ENCODE measurements around the gene SBNO2.
"Not testable (repeated sequence)": the region's sequence is repeated elsewhere in the genome, so short reads cannot be mapped to it uniquely, and the experiment has no call there.

Gene SBNO2

DNA sequence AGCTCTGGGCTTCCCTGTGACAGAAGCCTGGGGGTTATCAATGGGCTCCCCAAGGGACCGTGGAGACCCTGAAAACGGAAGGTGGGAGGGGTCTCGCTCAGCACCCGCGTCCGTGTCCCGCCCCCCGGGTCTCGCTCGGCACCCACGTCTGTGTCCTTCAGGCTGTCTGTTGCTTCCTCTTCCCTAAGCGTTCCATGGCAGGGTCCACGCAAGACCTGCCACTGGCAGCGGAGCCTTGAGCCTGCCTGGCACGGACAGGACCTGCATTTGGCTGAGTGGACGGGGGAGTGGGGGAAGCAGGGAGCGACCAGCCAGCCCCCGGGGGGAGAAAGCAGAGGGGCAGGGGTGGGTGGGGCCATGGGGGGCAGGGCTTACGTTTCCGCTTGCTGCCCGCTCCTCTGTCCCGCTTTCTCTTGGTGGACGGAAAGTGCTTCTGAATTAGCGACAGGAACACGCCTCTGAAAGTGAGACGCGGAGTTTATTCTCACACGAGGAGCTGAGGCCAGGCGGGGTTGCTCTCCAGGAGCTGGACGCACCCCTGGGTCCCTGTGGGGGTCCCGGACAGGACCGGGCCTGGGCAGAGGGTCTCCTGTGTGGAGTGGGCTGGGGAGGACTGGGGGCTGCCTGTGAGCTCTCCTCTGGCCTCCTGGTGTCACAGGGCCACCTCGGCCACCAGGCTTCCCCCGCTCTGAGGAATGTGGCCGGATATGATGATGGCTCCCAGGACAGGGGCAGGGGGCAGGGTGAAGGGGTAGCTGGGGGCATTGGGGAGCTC is 58.2 kb downstream of the SBNO2 start:
- no peak for DNase-seq

DNA sequence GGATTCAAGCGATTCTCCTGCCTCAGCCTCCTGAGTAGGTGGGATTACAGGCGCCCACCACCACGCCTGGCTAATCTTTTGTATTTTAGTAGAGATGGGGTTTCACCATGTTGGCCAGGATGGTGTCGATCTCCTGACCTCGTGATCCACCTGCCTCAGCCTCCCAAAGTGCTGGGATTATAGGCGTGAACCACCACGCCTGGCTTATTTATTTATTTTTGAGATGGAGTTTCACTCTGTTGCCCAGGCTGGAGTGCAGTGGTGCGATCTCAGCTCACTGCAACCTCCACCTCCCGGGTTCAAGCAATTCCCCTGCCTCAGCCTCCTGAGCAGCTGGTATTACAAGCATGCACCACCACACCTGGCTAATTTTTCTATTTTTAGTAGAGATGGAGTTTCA is 59.3 kb downstream of the SBNO2 start:
- DNase-seq, result not testable (repeated sequence)

- no peak for DNase-seq
Measured at GRCh38 chr19:1113986-1114483, 60.0 kb downstream of the SBNO2 start.

DNA sequence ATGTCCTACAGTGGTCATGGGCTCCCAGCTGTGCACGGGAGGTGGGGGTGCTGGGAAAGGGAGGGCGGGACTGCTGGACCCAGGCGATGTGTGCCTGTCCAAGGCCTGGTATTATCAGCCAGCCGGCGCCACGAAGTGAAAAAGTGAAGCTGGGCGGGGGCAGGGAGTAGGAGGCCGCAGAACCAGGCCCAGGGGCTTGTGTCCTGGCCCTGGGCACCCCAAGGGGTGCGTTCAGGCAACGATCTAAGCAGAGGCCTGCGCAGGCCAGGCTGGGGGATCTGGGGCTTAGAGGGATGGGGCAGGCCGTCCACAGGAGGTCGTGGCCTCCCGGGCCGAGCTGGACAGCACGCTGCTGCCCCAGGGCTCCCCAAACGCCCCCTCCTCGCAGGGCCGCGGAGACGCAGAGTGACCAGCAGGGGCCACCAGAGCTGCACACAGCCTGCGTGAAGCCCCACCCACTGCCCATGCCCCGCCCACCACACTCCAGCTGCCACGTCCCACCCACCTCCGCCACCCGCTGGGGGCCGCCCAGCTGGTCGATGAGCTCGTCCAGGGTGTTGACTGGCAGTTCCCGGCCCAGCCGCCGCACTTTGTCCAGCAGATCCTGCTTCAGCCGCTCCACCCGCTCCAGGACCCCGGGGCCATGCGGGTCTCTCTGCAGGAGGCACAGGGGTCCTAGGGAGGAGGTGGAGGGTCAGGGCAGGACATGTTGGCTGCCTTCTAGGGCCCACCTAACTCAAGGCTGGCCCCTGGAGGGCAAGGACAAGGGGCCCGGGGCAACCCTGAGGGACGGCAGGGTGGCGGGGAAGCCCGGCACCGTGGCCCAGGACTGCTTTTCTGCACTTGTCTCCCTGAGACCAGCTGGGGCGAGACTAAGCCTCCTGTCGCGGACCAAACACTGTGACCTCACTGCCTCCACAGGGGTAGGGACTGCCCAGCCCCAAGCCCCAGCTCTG is 60.8 kb downstream of the SBNO2 start:
- no peak for DNase-seq

DNA sequence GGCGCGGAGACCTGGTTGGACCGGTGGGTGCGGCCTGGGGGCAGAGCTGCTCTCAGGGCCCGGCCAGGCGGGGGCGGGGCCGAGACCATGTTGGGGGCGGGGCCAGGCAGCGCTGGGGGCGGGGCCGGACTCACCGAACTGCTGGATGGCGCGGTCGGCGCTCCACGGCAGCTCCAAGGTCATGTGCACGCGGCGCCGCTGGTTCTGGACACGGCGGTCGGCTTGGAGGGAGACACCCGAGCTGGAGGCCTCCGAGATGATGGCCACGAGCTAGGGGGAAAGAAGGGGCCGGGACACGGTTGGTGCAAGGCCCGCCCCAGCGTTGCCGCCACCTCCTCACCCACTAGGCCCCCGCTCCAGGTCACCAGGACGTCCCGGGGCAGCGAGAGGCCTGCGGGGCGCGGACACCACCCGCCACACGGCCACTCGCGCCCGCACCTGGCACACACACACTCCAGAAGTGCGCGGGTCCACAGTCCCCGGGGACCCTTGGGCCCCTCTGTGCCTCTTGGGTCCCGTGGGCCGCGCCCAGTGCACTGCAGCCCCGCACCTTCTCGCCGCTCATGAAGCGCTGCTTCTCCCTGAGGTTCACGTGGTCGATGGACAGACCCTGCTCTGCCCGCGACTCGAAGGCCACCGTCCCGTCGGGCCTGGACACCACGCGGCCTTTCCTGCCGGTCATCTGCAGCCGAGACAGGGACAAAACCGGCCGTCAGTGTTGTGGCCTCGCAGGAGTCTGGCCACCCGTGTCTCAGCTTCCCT is 61.6 kb downstream of the SBNO2 start:
- no peak for DNase-seq

GRCh38 chr19:1111641-1112267 is 62.3 kb downstream of the SBNO2 start:
- no peak for DNase-seq

GRCh38 chr19:1110809-1111640 is 63.0 kb downstream of the SBNO2 start:
- no peak for DNase-seq

- no peak for DNase-seq
Measured at GRCh38 chr19:1109697-1110671, 64.1 kb downstream of the SBNO2 start.

DNA sequence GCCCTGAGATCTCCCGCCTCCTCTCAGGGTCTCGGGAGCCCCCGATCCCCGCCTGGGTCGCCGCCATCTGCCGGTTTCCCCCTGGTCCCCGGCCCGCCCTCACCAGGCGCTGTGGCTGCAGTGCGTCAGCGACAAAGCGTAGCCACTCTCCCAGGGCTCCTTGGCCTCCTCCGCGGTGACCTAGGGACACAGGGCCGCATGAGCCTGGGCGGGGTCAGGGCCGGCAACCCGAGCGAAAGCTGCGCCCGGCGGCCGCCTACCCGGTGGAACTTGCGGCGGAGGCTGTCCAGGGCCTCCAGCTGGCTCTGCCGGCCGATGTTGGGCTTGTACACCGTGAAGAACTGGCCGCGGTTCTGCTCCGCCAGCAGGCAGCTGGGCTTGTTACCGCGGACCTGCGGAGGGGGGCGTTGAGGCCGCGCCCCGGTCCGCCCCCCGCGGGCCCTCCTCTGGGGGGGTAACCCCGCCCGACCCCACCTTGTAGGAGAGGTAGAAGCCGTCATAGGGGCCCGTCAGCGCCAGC is 65.0 kb downstream of the SBNO2 start:
- no peak for DNase-seq

- no peak for DNase-seq
Measured at GRCh38 chr19:1108291-1109031, 65.6 kb downstream of the SBNO2 start.

GRCh38 chr19:1107661-1108261 is 66.3 kb downstream of the SBNO2 start:
- no peak for DNase-seq

DNA sequence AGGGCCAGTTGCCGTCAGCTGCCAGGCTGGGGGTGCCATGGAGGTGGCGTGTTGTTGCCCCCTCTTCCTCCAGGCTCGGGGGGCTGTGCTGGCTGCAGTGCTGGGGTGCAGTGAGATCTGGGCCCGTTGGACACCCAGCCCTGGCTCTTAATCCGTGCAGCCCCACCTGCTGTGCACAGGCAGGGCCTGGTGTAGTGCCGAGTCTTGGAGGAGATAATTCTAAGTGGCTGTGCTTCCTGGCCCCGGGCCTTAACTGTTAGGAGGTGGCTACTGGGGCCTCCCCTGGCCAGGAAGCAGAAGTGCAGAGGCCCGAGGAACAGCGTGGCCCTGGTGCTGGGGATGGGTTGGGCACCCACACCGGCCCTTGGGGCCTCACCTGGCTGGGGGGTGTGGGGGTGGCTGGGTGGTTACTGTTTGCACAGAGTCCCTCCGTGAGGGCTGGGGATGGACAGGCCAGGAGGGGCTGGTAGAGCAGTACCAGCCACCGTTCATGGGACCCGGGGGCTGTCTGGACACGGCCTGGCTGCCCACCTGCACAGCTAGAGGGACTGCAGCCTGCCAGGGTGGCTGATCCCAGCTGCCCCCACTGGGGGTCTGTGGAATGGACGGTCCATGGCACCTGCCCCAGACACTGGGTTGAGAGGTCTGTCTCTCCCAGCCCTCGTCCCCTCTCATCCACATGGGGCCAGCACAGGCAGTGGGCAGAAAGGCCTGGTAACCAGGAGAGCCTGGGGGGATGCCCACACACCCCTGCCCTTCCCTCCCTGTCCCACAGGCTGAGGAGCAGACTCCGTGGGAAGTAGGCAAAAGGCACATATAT is 67.0 kb downstream of the SBNO2 start:
- no peak for DNase-seq

DNA sequence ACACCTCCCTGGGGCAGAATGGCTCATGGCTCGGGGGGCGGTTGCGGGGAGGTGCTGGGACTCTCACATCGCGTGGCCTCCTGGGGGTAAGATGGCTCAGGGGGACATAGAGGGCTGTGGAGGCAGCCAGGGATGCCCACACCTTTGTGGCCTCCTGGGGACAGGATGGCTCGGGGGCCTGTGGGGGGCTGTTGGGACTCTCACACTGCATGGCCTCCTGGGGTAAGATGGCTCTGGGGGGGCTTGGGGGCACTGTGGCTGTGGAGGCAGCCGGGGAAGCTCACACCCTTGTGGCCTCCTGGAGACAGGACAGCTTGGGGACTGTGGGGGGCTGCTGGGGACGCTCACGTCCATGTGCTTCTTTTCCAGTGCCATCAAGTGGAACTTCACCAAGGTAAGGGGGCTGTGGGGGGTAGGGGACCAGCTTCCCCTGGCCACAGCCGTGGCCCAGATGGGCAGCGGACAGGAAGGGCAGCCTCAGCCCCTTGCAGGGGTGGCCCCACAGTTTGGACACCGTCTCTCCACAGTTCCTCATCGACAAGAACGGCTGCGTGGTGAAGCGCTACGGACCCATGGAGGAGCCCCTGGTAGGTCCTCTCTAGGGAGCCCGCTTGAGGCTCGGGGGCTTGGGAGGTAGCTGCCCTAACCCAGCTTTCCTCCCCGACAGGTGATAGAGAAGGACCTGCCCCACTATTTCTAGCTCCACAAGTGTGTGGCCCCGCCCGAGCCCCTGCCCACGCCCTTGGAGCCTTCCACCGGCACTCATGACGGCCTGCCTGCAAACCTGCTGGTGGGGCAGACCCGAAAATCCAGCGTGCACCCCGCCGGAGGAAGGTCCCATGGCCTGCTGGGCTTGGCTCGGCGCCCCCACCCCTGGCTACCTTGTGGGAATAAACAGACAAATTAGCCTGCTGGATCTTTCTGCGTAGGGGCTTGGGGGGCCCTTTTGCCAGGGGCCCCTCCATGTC is 67.9 kb downstream of the SBNO2 start:
- DNase-seq, result no peak

- DNase-seq, result no peak
Measured at GRCh38 chr19:1105008-1105872, 68.8 kb downstream of the SBNO2 start.

DNA sequence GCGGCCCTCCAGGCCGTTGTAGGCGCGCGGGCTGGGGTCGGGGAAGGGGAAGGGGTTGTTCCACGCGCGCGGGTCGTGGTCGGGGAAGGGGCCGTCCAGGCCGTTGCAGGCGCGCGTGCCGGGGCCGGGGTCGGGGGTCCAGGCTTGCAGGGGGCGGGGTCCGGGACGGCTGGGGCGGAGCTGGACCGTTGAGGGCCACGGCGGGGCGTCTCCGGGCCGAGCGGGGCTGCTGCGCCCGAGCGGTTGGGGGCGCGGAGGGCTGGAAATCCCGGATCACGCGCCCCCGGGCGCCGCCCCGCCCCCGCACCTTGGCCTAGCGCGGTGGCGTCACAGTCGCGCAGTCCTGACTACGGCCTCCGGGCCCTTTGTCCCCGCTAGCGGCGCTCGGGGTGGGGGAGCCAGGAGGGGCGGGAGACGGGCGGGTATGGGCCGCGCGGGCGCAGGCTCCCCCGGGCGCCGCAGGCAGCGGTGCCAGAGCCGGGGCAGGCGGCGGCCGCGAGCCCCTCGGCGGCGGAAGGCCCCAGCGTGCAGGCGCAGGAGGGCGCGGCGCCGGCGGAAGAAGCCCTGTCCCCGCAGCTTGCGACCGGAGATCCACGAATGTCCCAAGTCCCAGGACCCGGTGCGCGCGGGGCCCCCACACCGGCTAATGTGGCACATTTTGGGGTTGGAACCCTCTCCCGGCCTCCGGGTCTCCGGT is 69.6 kb downstream of the SBNO2 start:
- DNase-seq, result no peak
